Neural cell (in vitro differentiated cells): ENCODE results near the gene SELENON.

ENCODE experiments used
- EP300 ChIP-seq: fragments of 450-650 bp; conservative IDR thresholded peaks from 2 replicates; pipeline ENCODE4 v1.6.1; 2014; ENCODE audit warnings: antibody characterized with exemption, mild to moderate bottlenecking, moderate library complexity; ENCODE audit not compliant: poor library complexity, severe bottlenecking
- EZH2 ChIP-seq: fragments of 200-600, 300-800 bp; shearing (Covaris generic), sonication (generic); IDR thresholded peaks from 2 replicates; pipeline ENCODE4 v1.6.1; 2014; ENCODE audit warnings: antibody characterized with exemption, low read length, borderline replicate concordance, mild to moderate bottlenecking; ENCODE audit not compliant: insufficient read depth, poor library complexity, severe bottlenecking
- MXI1 ChIP-seq: fragments of 450-650 bp; conservative IDR thresholded peaks from 2 replicates; pipeline ENCODE4 v1.6.1; 2014; ENCODE audit warnings: antibody characterized with exemption, mild to moderate bottlenecking; ENCODE audit not compliant: poor library complexity, severe bottlenecking
- POLR2AphosphoS5 ChIP-seq: IDR thresholded peaks from 2 replicates; pipeline ENCODE4 v1.6.1; 2012
- RAD21 ChIP-seq: fragments of 450-650 bp; conservative IDR thresholded peaks from 2 replicates; pipeline ENCODE4 v1.6.1; 2014; ENCODE audit warnings: antibody characterized with exemption, mild to moderate bottlenecking, moderate library complexity
- TAF1 ChIP-seq: IDR thresholded peaks from 2 replicates; pipeline ENCODE4 v1.6.1; 2012; ENCODE audit warnings: low read depth
- TF ChIP-seq, protein P1 (sequence below): fragments of 450-650 bp; IDR thresholded peaks from 2 replicates; pipeline ENCODE4 v1.5.1; 2014; ENCODE audit warnings: antibody characterized with exemption, mild to moderate bottlenecking, moderate library complexity; ENCODE audit not compliant: poor library complexity, severe bottlenecking
- TF ChIP-seq, protein P2 (sequence below): IDR thresholded peaks from 2 replicates; pipeline ENCODE4 v1.6.1; 2012; ENCODE audit warnings: borderline replicate concordance

DNA sequence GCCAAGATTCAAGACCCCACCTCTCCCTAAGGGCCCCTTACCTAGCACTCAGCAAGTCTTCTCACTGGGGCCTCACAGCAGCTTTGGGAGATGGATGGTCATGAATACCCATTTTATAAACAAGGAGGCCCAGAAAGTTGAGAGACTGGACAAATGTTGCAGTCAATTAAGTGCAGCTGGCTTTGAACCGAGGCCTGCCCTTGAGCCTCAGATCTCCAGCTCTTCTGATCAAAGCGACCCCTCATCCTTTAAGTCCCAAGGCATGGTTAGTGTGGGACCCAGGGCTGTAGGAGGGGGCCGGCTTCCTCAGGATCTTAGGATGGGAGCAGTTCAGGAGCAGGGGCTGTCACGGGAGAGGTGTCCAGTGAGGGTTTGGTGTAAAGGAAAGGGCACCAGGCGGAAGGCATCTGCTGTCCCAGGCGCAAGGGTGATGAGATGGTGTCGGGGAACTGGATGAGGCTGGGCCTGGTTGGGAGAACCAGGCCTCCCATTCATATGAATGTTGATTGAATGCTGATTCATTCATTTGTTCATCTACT is 14.6 kb downstream of the SELENON start:
- no peak for TF ChIP-seq POLR2AphosphoS5
- TF ChIP-seq EZH2: no peak
- no peak for TF ChIP-seq MXI1
- TF ChIP-seq, protein P1, sequence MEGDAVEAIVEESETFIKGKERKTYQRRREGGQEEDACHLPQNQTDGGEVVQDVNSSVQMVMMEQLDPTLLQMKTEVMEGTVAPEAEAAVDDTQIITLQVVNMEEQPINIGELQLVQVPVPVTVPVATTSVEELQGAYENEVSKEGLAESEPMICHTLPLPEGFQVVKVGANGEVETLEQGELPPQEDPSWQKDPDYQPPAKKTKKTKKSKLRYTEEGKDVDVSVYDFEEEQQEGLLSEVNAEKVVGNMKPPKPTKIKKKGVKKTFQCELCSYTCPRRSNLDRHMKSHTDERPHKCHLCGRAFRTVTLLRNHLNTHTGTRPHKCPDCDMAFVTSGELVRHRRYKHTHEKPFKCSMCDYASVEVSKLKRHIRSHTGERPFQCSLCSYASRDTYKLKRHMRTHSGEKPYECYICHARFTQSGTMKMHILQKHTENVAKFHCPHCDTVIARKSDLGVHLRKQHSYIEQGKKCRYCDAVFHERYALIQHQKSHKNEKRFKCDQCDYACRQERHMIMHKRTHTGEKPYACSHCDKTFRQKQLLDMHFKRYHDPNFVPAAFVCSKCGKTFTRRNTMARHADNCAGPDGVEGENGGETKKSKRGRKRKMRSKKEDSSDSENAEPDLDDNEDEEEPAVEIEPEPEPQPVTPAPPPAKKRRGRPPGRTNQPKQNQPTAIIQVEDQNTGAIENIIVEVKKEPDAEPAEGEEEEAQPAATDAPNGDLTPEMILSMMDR: no peak
- no peak for TF ChIP-seq RAD21
- TF ChIP-seq EP300: no peak
- TF ChIP-seq, protein P2, sequence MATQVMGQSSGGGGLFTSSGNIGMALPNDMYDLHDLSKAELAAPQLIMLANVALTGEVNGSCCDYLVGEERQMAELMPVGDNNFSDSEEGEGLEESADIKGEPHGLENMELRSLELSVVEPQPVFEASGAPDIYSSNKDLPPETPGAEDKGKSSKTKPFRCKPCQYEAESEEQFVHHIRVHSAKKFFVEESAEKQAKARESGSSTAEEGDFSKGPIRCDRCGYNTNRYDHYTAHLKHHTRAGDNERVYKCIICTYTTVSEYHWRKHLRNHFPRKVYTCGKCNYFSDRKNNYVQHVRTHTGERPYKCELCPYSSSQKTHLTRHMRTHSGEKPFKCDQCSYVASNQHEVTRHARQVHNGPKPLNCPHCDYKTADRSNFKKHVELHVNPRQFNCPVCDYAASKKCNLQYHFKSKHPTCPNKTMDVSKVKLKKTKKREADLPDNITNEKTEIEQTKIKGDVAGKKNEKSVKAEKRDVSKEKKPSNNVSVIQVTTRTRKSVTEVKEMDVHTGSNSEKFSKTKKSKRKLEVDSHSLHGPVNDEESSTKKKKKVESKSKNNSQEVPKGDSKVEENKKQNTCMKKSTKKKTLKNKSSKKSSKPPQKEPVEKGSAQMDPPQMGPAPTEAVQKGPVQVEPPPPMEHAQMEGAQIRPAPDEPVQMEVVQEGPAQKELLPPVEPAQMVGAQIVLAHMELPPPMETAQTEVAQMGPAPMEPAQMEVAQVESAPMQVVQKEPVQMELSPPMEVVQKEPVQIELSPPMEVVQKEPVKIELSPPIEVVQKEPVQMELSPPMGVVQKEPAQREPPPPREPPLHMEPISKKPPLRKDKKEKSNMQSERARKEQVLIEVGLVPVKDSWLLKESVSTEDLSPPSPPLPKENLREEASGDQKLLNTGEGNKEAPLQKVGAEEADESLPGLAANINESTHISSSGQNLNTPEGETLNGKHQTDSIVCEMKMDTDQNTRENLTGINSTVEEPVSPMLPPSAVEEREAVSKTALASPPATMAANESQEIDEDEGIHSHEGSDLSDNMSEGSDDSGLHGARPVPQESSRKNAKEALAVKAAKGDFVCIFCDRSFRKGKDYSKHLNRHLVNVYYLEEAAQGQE: no peak
- TF ChIP-seq TAF1: no peak
